ENCODE measurements around the gene PINLYP.

Gene PINLYP

DNA sequence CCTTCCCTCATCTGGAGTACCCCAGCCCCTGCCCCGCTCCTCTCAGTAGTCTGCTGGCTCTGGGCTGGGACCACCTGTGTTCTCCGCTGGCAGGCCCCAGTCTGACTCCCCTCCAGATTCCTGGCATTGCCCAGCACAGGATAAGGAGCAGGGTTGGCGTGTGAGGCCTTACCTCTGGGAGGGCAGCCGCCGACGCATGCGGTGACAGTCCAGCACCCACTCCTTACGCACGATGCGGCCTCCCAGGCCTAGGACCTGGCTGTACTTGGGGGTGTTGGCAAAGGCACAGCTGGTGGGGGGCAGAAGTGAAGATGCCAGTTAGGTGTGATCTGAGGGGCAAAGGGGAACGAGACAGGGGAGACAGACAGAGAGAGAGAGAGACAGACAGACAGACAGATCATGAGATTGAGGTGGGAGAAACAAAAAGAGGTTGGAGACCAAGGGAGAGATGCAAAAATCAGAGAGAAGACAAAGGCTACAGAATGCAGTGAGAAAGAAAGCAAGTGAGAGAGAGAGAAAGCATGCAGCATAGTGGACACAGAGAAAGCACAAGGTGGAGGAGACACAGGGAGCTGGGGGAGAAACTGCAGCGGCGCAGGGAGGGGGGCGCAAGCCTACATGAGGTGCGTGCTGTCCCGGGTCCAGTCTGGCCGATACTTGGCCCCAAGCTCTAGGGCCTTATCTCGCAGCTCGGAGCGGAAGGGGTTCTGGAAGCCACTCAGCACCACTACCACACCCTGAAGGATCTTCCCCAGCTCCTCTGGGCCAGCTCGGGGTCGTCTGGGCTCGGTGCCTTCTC is 24.0 kb upstream of the PINLYP start:
- no peak for DNase-seq

DNA sequence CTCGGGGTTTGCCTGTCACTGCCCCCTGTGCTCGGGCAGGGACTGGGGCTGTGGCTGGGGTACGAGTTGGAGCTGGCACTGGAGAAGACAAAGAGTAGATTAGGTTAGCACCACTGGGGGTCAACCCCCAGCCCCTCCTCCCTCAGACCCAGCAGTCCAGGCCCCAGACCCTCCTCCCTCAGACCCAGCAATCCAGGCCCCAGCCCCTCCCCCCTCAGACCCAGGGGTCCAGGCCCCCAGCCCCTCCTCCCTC is 23.5 kb upstream of the PINLYP start:
- DNase-seq, result no peak

DNA sequence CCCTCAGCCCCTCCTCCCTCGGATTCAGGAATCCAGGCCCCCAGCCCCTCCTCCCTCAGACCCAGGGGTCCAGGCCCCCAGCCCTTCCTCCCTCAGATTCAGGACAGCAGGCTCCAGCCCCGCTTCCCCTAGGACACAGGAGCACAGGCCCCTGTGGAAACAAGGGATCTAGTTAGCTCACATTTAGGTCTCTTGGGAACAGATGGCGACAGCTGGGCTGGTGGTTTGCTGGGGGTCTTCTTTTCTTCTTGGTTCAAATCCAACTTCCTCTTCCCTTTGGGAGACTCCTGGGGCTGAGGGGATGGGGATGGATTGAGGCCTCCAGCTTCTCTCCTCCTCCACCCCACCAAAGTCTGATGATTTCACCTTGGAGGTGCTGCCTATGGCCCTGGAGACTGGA is 23.0 kb upstream of the PINLYP start:
- DNase-seq, result no peak

DNA sequence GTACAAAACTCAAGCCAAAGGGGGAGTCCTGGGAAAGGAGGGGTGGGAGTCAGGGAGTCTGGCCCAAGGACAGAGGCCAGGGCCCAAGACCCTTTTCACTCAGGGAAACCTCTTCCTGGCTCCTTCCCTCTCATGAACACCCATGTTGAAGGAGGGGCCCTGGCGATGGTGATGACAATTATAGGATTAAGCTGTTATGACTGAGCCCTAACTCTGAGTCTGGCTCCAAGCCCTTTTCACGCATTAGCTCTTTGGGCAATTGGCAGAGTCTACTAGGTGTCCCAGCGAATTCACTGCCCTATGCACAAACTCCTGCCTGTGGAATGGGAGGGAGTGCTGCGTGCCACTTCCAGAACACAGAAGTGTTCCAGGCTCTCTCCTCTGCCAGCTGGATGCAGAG is 21.9 kb upstream of the PINLYP start:
- no peak for DNase-seq

DNA sequence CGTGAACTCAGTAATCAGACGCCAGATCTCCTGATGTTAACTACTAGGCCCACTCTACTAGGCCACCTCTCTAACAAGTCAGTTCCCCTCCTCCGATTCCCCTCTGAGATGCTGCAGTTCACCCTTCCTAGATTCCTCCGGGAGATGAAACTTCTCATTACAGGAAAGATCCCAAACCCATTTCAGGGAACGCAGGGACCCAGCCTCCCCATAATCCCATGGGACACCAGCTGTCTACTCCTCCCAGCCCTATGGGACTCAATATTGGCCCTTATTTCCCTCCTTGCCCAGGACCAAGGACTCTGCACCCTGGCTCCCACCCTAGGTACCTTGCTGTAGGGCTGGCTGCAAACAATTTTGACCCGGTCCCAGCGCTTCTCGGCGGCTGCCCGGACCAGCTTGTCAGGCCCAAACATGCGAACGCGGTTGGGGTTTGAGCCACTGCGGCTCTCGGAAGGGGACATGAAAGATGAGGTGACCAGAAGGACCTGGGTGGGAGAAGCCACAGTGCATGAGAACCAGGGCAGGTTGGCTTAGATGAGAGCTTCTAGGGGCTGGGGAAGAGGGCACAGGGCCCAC is 21.2 kb upstream of the PINLYP start:
- no peak for DNase-seq

DNA sequence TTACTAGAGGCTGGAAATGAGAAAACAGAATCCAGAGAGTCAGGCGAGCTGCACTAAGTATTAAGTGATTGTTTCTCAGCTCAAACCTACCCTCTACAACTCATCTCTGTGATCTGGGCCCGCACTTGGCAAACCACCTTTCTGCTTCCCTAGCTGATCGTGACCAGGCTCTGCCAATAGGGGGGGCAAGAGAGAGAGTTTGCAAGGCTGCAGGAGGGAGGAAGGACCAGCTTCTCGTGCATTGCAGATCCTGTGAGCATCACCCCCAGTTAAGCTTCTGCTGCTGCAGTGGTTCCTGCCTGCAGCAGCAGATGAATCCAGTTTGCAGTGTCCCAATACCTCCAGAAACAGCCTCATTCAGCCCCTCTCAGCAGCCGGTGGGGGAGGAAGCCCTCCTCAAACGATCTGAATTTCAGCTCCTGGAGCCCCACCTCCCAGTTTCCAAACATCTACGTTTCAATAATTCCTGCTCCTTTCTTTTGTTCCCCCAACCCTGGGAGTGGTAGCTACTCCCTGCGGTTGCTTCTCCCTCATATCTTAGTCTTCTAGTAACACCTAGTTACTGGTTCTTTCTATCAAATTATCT is 20.3 kb upstream of the PINLYP start:
- DNase-seq, result peak; percentile 55 to 64

DNA sequence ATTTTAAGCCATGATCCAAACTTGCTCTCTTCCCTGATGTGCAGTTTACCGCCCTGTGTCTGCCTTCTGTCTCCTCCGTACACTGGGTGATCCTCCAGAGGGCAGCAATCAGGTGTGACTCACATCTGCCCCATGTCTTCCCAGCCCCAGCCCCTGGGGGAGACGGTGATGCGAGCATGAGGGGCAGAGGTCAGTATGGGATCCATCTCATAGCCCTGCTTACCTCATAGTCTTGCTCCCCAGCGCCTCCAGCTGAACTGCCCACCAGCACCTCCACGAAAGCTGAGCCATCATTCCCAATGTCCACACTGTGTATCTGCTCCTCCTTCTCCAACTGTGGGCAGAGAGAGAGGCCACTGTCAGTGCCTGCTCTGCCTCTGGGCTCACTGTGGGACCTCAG is 14.9 kb upstream of the PINLYP start:
- DNase-seq, result no peak

DNA sequence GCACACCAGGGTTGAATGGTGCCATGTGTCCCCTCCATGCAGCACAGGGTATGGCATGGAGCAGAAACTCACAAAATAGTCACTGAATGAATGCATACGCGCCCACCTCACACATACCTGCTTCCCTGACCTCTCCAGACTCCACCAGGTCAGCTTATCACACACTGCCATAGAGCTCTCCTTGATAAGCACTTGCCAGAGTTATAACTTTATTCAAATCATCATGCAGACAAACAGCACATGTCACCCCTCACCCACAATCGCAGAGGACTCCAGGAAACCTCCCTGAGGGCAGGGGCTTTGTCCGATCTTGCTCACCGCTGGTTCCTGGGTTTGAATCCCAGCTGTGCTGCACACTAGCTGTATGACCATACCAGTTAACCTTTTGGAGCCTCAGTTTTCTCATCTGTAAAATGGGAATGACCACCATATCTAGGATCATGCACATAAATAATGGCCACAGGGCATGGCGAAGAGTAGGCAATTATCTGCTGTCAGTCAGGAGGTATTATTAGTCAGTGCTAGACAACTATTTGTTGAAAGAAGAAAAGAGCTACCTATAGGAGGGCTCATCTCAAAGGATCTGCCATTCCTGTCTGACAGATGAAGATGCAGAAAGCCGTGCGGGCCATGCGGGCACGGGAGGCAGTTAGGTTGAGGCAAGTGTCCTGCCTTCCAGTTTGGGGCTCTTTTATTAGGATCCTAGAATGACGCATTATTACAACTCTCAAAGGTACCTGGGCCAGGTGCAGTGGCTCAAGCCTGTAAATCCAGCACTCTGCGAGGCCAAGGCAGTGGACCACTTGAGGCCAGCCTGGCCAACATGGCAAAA is 14.2 kb upstream of the PINLYP start:
- DNase-seq, result no peak

DNA sequence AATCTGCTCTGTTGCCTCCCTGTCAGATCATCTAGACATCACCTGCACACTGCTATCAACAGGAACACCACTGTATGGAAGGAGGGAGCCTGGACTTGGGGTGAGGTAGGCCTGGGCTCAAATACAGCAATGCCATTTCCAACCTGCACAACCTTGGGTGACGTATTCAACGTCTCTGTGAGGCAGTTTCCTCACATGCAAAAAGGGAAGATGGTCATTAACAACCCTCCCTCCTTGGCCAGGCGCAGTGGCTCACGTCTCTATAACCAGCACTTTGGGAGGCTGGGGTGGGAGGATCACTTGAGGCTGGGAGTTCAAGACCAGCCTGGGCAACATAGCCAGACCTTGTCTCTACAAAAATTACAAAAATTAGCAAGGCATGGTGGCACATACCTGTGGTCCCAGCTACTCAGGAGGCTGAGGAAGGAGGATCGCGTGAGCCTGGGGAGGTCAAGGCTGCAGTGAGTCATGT is 13.3 kb upstream of the PINLYP start:
- no peak for DNase-seq

DNA sequence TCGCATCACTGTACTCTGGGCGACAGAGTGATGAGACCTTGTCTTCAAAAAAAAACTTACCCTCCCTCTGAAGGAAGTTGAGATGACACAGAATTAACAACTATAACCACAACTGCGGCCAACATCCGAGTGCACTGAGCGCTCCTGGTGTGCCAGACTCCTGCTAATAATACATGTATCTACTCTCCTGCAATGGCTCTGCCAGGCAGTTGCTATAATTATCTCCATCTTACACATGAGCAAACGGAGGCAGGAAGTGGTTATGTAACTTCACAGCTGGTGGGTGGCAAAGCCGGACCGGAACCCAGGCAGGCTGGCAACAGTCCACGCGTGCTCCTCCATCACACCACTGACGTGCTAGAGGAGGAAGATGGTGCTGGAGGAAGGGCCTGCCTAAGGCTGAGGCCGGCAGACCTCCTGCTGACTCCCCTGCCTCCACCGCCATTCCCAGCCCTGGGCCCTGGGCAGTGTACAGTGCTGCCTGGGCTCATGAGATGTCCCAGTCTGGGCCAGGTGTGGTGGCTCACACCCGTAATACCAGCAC is 12.8 kb upstream of the PINLYP start:
- peak; percentile 48 to 70 for DNase-seq

DNA sequence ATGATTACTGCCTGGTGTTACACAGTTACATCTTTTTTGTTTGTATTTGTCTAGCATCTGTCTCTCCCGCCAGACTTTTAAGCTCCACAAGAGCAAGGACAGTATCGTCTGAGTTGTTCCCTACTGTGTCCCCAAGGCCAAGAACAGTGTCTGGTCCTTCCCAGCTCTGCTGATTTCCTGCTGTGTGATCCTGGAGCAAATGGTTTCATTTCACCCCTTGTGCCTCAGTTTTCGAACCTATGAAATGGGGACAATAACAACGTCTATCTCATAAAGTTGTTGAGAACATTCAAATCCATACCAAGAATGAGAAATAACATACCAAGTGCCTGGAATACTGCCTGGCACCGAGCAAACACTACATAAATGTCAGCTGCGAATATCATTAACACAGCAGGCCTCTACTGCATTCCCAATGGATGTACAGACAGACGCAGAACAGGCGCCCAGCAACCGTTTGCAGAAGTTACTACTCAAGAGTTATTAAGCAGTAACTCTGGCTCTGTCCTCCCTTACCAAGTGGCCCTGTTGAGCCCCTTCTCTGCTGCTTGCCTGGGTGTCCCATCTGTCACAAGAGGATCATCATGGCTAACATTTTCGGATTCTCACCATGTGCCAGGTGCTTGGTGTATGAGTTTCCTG is 11.7 kb upstream of the PINLYP start:
- no peak for DNase-seq

DNA sequence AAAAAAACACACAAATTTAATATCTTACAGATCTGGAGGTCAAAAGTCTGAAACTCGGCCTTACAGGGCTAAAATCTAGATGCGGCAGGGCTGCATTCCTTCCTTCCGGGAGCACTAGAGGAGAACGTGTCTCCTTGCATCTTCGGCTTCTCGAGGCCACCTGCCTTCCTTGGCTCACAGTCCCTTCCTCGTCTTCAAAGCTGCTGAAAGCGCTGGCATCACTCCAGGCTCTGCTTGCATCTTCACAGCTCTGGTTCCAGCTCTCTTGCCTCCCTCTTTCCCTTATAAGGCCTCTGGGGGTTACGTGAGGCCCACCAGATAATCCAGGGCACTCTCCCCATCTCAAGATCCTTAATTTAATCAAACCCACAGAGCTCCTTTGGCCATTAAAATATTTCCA is 10.8 kb upstream of the PINLYP start:
- peak in 1 of 2 donors; percentile 13 for DNase-seq

DNA sequence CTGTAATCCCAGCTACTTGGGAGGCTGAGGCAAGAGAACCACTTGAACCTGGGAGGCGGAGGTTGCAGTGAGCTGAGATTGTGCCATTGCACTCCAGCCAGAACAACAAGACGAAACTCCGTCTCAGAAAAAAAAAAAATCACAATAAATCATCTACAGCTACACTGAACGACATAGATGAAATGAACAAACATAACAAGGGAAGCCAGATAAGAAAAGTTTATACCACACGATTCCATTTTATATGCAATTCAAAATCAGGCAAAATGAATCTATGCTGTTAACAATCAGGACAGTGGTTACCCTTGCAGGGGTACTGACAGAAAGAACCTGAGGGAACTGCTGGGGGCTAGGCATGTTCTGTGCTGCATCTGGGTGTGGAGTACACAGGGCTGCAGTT is 5.9 kb upstream of the PINLYP start:
- DNase-seq, result no peak

DNA sequence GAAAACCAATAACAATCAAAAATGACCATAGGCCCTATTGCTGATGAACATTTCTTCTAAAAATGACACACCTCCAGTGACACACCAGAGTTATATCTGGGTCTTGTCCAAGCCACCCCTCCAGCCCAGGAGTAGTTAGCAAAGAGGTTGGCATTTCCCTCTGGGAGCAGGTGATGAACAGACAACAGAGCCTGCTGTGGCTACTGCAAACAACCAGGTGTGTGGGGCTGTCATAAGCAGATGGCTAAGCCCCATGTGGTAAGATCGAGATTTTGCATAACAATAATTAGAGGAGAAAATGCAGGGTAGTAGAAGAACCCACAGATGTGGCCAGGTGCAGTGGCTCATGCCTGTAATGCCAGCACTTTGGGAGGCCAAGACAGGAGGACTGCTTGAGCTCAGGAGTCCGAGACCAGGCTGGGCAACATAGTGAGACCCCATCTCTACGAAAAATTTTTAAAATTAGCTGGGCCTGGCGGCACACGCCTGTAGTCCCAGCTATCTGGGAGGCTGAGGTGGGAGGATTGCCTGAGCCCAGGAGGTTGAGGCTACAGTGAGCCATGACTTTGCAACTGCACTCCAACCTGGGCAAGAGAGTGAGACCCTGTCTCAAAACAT is 5.3 kb upstream of the PINLYP start:
- DNase-seq, result no peak

DNA sequence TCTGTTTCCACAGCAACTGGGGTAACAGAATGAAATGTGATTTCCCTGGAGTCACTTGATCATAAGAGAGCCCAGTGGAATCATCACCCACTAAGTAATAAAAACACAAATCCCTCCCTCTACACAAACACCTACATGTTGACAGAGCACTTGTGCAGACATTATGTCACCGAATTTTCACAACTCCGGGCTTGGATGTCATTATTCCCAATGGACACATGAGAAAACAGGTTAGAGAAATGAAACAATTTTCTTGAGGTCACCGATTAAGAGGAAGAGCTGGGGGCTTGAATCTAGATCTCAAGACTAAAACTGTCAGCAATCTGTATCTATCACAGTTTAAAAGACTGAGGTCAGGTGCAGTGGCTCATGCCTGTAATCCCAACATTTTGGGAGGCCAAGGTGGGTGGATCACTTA is 3.4 kb upstream of the PINLYP start:
- DNase-seq, result no peak

DNA sequence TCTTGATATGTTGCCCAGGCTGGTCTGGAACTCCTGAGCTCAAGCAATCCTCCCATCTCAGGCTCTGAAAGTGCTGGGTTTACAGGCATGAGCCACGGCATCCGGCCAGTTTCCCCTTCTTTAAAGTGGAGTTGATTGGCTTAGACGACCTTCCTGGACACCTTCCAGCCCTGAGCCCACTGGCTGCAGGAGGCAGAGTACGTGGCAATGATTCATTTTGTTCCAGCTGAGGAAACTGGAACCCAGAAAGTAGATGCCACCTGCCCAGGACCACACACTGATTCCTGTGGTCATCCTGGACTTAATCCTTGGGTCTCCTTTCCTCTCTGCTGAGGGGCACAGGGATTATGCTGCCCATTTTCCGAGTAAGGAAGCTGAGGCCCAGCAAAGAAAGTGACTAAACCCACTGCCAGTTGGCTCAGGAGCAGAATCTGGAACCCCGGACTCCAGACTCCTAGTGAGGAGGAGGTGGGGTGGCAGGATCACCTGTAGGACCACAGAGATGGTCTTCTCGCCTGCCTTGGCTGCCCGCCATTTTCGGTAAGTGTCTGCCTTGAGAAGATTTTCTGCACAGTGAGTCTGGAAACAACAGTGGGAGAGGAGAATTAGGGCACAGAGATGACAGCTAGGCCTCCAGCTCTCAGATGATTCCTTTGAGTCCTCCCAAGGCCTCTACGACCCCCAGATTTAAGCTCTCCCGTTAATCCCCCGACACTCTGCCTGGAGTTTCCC is 1.0 kb upstream of the PINLYP start:
- no peak for DNase-seq

DNA sequence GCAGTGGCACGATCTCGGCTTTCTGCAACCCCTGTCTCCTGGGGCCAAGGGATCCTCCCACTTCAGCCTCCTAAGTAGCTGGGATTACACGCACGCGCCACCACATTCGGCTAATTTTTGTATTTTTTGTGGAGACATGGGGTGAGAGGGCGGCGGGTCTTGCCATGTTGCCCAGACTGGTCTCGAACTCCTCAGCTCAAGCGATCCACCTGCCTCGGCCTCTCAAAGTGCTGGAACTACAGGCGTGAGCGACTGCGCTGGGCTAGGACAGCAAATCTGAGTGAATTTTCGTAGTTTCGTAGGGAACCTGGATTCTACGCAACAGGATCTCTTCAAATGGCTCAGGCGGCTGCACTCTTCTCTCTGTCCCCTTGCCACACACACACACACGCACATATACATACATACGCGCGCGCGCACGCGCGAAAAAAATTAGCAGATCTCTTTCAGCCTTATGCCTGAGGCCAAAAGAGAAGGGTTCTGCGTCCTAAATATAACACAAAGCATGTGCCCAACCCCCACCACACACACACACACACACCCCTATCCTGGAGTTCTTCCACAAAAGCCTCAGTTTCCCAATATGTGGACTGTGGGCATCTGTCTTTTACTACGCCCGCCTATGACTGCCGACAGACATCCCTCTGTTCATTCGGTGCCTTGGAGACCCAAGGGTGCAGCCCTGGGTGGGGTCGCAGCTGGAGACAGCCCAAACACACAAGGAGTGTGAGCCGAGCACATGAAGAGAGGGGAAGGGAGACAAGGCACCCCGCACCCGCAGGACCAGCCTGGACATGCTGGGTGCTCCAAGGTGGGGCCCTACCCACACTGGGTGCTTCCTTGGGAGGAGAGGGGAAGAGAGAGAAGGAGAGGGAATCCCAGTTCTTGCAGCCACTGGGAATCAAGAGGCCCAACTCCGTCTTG is 616 bp downstream of the PINLYP start:
- DNase-seq, result no peak

DNA sequence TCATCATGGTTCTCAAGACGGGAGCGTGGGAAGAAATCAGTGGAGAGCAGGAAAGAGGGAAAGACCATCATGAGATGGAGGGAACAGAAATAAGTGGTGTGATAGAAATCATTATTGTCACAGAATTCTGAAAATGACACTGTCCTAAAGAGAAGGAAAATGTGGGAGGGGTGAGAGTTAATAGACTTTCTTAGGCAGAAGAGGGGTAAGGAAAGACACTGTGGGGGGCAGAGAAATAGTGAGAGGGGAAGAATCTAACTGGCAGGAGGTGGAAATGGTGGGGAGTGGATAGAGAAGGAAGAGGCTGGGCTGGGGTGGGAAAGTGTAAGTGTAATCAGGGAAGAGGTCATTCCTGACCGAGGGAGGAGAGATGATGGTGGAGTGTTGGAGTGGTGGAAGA is 3.2 kb downstream of the PINLYP start:
- DNase-seq, result no peak

DNA sequence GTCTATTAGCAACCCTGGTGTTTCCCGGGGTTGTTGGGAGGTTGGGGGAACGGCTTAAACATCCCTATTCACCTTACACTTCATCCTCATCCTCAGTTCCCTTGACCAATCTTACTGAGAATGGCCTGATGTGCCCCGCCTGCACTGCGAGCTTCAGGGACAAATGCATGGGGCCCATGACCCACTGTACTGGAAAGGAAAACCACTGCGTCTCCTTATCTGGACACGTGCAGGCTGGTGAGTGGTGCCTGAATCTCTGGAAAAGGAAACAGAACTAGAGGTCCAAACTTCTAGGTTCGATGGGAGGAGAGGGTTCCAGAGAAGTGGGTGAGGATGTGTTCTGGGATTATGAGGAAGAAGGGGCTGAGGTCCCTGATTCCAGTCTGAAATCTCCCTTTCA is 5.9 kb downstream of the PINLYP start:
- no peak for DNase-seq

DNA sequence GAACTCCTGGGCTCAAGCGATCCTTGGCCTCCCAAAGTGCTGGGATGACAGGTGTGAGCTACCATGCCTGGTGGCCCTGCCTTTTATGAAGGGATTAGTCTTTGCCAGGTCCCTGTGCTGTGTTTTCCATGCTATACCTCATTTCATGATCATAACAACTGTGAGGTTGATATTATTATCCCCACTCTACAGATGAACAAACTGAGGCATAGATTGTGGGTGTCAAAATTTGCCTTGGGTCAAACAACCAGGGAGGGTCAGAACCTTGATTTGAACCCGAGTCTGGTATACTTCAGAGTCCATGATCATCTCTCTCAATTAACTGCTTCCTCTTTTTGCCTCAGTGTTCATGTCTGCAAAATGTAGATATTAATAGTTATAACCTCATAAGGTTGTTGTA is 6.9 kb downstream of the PINLYP start:
- DNase-seq, result no peak

DNA sequence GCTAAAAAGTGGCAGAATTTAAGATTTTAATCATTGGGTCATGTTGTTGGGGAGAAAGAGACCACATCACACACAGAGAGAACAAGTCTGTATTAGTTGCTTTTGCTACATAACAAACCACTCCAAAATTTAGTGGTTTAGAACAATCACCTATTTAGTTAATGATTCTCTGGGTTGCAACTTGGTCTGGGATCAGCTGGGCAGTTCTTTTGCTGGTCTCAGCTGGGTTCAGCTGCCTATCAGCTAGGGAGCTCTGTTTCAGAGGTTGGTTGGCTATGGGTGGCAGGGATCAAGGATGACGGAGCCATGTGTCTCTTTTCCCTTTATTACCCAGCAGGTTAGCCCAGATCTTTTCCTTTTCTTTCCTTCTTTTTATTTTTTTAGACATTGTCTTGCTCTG is 8.9 kb downstream of the PINLYP start:
- no peak for DNase-seq
